SK-N-SH treated with all-trans-retinoic acid at 6 μM for 48 hours (cell line): ENCODE measurements around the gene RASGEF1B.

Experiments
- ATAC-seq: fragments of 200-7000 bp; cut with Tn5 transposase; 3 replicates; pipeline ENCODE4 v1.9.1; 2020; ENCODE audit warnings: mild to moderate bottlenecking, moderate library complexity
- ARNTL ChIP-seq: fragments of 450-650 bp; formaldehyde crosslinking; IDR thresholded peaks from 2 replicates; pipeline ENCODE4 v1.5.0; 2020; ENCODE audit warnings: low read depth, mild to moderate bottlenecking, moderate library complexity, borderline replicate concordance
- BACH2 ChIP-seq: fragments of 250-450 bp; sonication (Bioruptor Pico); IDR thresholded peaks from 2 replicates; pipeline ENCODE4 v1.9.0; 2021; ENCODE audit warnings: mild to moderate bottlenecking, borderline replicate concordance
- CSDC2 ChIP-seq: fragments of 250-450 bp; sonication (Bioruptor Pico); IDR thresholded peaks from 2 replicates; pipeline ENCODE4 v1.5.0; 2020; ENCODE audit warnings: mild to moderate bottlenecking, moderate library complexity
- ESRRG ChIP-seq: fragments of 250-450 bp; sonication (Bioruptor Pico); IDR thresholded peaks from 2 replicates; pipeline ENCODE4 v1.6.1; 2021; ENCODE audit warnings: mild to moderate bottlenecking
- GLIS3 ChIP-seq: fragments of 250-450 bp; sonication (Bioruptor Pico); IDR thresholded peaks from 2 replicates; pipeline ENCODE4 v1.5.0; 2020; ENCODE audit warnings: mild to moderate bottlenecking, moderate library complexity
- ISL1 ChIP-seq: fragments of 250-450 bp; sonication (Bioruptor Pico); IDR thresholded peaks from 2 replicates; pipeline ENCODE4 v2.1.2; 2022; ENCODE audit warnings: mild to moderate bottlenecking, moderate library complexity
- OSR1 ChIP-seq: fragments of 250-450 bp; sonication (Bioruptor Pico); IDR thresholded peaks from 2 replicates; pipeline ENCODE4 v1.8.0; 2022; ENCODE audit warnings: moderate library complexity, mild to moderate bottlenecking, inconsistent platforms
- PPARA ChIP-seq: fragments of 250-450 bp; sonication (Bioruptor Pico); IDR thresholded peaks from 2 replicates; pipeline ENCODE4 v1.5.0; 2020; ENCODE audit warnings: mild to moderate bottlenecking, borderline replicate concordance
- RARB ChIP-seq: fragments of 250-450 bp; sonication (Bioruptor Pico); IDR thresholded peaks from 2 replicates; pipeline ENCODE4 v1.8.0; 2021; ENCODE audit warnings: mild to moderate bottlenecking, moderate library complexity
- SNAI2 ChIP-seq: fragments of 250-450 bp; sonication (Bioruptor Pico); IDR thresholded peaks from 2 replicates; pipeline ENCODE4 v1.5.0; 2020; ENCODE audit warnings: mild to moderate bottlenecking, moderate library complexity
- TCF4 ChIP-seq: fragments of 250-450 bp; sonication (Bioruptor Pico); IDR thresholded peaks from 2 replicates; pipeline ENCODE4 v1.8.0; 2021; ENCODE audit warnings: mild to moderate bottlenecking, moderate library complexity, borderline replicate concordance
- TOX ChIP-seq: fragments of 250-450 bp; sonication (Bioruptor Pico); IDR thresholded peaks from 2 replicates; pipeline ENCODE4 v1.8.0; 2021; ENCODE audit warnings: mild to moderate bottlenecking, moderate library complexity, borderline replicate concordance
- ZC3H10 ChIP-seq: fragments of 250-450 bp; sonication (Bioruptor Pico); IDR thresholded peaks from 2 replicates; pipeline ENCODE4 v1.5.1; 2021; ENCODE audit warnings: mild to moderate bottlenecking, moderate library complexity
- ZFP3 ChIP-seq: fragments of 250-450 bp; sonication (Bioruptor Pico); IDR thresholded peaks from 2 replicates; pipeline ENCODE4 v1.5.0; 2020; ENCODE audit warnings: mild to moderate bottlenecking, moderate library complexity
- ZFP30 ChIP-seq: fragments of 450-650 bp; formaldehyde crosslinking; IDR thresholded peaks from 2 replicates; pipeline ENCODE4 v1.5.0; 2022; ENCODE audit warnings: mild to moderate bottlenecking, moderate library complexity
- ZNF565 ChIP-seq: fragments of 450-650 bp; formaldehyde crosslinking; conservative IDR thresholded peaks from 2 replicates; pipeline ENCODE4 v1.5.0; 2020; ENCODE audit warnings: low read depth, mild to moderate bottlenecking, moderate library complexity
- ZNF70 ChIP-seq: fragments of 450-650 bp; formaldehyde crosslinking; IDR thresholded peaks from 2 replicates; pipeline ENCODE4 v1.5.0; 2020; ENCODE audit warnings: mild to moderate bottlenecking, moderate library complexity
- ZNF8 ChIP-seq: fragments of 450-650 bp; formaldehyde crosslinking; IDR thresholded peaks from 2 replicates; pipeline ENCODE4 v1.5.0; 2020; ENCODE audit warnings: mild to moderate bottlenecking, moderate library complexity
- TF ChIP-seq, protein P1 (sequence below): fragments of 250-450 bp; sonication (Bioruptor Pico); IDR thresholded peaks from 2 replicates; pipeline ENCODE4 v1.5.1; 2021; ENCODE audit warnings: mild to moderate bottlenecking, moderate library complexity
- TF ChIP-seq, protein P2 (sequence below): fragments of 250-450 bp; sonication (Bioruptor Pico); IDR thresholded peaks from 2 replicates; pipeline ENCODE4 v1.8.0; 2021; ENCODE audit warnings: low read depth, mild to moderate bottlenecking, moderate library complexity, borderline replicate concordance
- TF ChIP-seq, protein P3 (sequence below): fragments of 250-450 bp; sonication (Bioruptor Pico); IDR thresholded peaks from 2 replicates; pipeline ENCODE4 v1.8.0; 2020; ENCODE audit warnings: mild to moderate bottlenecking, moderate library complexity, borderline replicate concordance
- TF ChIP-seq, protein P4 (sequence below): fragments of 250-450 bp; sonication (Bioruptor Pico); IDR thresholded peaks from 2 replicates; pipeline ENCODE4 v1.5.0; 2020; ENCODE audit warnings: mild to moderate bottlenecking, moderate library complexity
- TF ChIP-seq, protein P5 (sequence below): fragments of 250-450 bp; sonication (Bioruptor Pico); IDR thresholded peaks from 2 replicates; pipeline ENCODE4 v1.5.1; 2020; ENCODE audit warnings: low read depth, mild to moderate bottlenecking, moderate library complexity

Gene RASGEF1B

DNA sequence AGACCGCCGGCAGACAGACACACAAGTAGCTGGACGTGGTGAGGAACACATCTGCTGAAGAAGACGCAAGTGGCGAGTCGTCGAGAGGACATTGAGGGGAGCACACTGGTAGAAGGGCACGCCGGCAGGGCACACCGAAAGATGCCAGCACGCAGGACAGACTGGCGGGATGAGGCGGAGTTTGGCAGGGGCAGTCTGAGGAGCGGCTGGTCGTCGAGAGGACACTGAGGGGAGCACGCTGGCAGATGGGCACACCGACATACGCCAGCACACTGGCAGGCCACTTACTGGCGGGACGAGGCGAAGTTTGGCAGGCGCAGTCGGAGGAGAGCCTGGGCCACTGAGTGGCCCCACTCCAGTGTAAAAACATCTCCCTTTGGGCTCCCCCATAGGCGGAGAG, 42.1 kb downstream of the RASGEF1B start:
- no peak for TF ChIP-seq ZNF8 (CRISPR knock-in tag)
- no peak for TF ChIP-seq ARNTL (CRISPR knock-in tag)
- no peak for TF ChIP-seq PPARA (CRISPR knock-in tag)
- TF ChIP-seq RARB (CRISPR knock-in tag): no peak
- TF ChIP-seq TOX (CRISPR knock-in tag): no peak
- TF ChIP-seq, protein P1, sequence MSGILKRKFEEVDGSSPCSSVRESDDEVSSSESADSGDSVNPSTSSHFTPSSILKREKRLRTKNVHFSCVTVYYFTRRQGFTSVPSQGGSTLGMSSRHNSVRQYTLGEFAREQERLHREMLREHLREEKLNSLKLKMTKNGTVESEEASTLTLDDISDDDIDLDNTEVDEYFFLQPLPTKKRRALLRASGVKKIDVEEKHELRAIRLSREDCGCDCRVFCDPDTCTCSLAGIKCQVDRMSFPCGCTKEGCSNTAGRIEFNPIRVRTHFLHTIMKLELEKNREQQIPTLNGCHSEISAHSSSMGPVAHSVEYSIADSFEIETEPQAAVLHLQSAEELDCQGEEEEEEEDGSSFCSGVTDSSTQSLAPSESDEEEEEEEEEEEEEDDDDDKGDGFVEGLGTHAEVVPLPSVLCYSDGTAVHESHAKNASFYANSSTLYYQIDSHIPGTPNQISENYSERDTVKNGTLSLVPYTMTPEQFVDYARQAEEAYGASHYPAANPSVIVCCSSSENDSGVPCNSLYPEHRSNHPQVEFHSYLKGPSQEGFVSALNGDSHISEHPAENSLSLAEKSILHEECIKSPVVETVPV (CRISPR knock-in tag): no peak
- TF ChIP-seq, protein P2, sequence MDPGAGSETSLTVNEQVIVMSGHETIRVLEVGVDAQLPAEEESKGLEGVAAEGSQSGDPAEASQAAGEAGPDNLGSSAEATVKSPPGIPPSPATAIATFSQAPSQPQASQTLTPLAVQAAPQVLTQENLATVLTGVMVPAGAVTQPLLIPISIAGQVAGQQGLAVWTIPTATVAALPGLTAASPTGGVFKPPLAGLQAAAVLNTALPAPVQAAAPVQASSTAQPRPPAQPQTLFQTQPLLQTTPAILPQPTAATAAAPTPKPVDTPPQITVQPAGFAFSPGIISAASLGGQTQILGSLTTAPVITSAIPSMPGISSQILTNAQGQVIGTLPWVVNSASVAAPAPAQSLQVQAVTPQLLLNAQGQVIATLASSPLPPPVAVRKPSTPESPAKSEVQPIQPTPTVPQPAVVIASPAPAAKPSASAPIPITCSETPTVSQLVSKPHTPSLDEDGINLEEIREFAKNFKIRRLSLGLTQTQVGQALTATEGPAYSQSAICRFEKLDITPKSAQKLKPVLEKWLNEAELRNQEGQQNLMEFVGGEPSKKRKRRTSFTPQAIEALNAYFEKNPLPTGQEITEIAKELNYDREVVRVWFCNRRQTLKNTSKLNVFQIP: no peak
- TF ChIP-seq BACH2: no peak
- TF ChIP-seq, protein P3, sequence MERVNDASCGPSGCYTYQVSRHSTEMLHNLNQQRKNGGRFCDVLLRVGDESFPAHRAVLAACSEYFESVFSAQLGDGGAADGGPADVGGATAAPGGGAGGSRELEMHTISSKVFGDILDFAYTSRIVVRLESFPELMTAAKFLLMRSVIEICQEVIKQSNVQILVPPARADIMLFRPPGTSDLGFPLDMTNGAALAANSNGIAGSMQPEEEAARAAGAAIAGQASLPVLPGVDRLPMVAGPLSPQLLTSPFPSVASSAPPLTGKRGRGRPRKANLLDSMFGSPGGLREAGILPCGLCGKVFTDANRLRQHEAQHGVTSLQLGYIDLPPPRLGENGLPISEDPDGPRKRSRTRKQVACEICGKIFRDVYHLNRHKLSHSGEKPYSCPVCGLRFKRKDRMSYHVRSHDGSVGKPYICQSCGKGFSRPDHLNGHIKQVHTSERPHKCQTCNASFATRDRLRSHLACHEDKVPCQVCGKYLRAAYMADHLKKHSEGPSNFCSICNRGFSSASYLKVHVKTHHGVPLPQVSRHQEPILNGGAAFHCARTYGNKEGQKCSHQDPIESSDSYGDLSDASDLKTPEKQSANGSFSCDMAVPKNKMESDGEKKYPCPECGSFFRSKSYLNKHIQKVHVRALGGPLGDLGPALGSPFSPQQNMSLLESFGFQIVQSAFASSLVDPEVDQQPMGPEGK: no peak
- TF ChIP-seq OSR1 (CRISPR knock-in tag): no peak
- TF ChIP-seq TCF4 (CRISPR knock-in tag): no peak
- no peak for TF ChIP-seq ZFP3
- no peak for TF ChIP-seq GLIS3
- TF ChIP-seq, all 23 proteins: peak for 0
- no peak for ATAC-seq

DNA sequence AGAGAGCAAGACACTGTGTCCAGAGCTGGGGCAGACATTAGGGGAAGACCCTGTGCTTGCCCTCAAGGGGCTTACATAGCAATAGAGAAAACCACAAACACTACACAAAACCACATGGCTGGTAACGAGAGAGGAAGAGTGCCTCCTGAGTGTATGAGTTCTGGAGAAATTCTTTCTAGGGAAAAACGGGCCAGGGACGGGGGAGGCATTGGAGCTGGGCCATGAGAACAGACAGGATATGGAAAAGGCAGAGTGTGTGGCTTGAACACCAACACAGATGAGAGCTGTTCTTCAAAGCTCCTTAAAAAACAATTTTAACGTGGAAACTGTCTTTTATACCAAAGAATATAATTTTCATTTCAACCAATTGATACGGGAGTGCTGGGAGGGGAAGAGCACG, 42.7 kb downstream of the RASGEF1B start:
- TF ChIP-seq, protein P4, sequence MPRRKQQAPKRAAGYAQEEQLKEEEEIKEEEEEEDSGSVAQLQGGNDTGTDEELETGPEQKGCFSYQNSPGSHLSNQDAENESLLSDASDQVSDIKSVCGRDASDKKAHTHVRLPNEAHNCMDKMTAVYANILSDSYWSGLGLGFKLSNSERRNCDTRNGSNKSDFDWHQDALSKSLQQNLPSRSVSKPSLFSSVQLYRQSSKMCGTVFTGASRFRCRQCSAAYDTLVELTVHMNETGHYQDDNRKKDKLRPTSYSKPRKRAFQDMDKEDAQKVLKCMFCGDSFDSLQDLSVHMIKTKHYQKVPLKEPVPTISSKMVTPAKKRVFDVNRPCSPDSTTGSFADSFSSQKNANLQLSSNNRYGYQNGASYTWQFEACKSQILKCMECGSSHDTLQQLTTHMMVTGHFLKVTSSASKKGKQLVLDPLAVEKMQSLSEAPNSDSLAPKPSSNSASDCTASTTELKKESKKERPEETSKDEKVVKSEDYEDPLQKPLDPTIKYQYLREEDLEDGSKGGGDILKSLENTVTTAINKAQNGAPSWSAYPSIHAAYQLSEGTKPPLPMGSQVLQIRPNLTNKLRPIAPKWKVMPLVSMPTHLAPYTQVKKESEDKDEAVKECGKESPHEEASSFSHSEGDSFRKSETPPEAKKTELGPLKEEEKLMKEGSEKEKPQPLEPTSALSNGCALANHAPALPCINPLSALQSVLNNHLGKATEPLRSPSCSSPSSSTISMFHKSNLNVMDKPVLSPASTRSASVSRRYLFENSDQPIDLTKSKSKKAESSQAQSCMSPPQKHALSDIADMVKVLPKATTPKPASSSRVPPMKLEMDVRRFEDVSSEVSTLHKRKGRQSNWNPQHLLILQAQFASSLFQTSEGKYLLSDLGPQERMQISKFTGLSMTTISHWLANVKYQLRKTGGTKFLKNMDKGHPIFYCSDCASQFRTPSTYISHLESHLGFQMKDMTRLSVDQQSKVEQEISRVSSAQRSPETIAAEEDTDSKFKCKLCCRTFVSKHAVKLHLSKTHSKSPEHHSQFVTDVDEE: no peak
- TF ChIP-seq OSR1 (CRISPR knock-in tag): no peak
- TF ChIP-seq TOX (CRISPR knock-in tag): no peak
- no peak for TF ChIP-seq ISL1 (CRISPR knock-in tag)
- TF ChIP-seq ZC3H10 (CRISPR knock-in tag): no peak
- no peak for TF ChIP-seq SNAI2
- no peak for TF ChIP-seq GLIS3
- TF ChIP-seq RARB (CRISPR knock-in tag): no peak
- TF ChIP-seq ZFP3: no peak
- TF ChIP-seq ZNF565 (CRISPR knock-in tag): no peak
- no peak for TF ChIP-seq BACH2
- no peak for TF ChIP-seq CSDC2 (CRISPR knock-in tag)
- TF ChIP-seq ARNTL (CRISPR knock-in tag): no peak
- ATAC-seq: no peak

DNA sequence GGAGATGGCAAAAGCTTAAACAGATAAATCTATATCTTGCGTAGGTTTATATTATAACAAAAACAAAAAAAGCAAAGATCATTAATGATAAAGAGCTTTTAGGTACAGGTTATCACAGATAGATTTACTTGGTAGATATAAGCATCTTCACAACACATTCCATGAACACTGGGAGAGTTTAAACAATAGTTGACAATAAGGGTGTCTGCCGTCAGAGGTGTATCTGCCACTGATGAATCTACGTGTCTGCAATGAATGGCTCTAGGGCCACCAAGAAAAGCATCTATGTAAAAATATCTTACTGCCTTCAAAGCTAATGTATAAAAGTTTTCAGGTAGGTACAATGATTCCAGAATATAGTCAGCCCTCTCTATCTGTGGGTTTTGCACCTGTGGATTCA, 43.7 kb downstream of the RASGEF1B start:
- no peak for TF ChIP-seq ZNF70 (CRISPR knock-in tag)
- no peak for TF ChIP-seq TOX (CRISPR knock-in tag)
- TF ChIP-seq RARB (CRISPR knock-in tag): no peak
- TF ChIP-seq ZNF8 (CRISPR knock-in tag): no peak
- TF ChIP-seq, protein P3: no peak
- TF ChIP-seq, protein P4: no peak
- no peak for TF ChIP-seq GLIS3
- no peak for TF ChIP-seq ISL1 (CRISPR knock-in tag)
- no peak for TF ChIP-seq SNAI2
- TF ChIP-seq, protein P5, sequence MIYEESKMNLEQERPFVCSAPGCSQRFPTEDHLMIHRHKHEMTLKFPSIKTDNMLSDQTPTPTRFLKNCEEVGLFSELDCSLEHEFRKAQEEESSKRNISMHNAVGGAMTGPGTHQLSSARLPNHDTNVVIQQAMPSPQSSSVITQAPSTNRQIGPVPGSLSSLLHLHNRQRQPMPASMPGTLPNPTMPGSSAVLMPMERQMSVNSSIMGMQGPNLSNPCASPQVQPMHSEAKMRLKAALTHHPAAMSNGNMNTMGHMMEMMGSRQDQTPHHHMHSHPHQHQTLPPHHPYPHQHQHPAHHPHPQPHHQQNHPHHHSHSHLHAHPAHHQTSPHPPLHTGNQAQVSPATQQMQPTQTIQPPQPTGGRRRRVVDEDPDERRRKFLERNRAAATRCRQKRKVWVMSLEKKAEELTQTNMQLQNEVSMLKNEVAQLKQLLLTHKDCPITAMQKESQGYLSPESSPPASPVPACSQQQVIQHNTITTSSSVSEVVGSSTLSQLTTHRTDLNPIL: no peak
- TF ChIP-seq BACH2: no peak
- no peak for TF ChIP-seq ZFP3
- TF ChIP-seq CSDC2 (CRISPR knock-in tag): no peak
- TF ChIP-seq ZNF565 (CRISPR knock-in tag): no peak
- TF ChIP-seq ESRRG (CRISPR knock-in tag): no peak
- no peak for TF ChIP-seq TCF4 (CRISPR knock-in tag)
- no peak for TF ChIP-seq ZFP30 (CRISPR knock-in tag)

More for the DNA sequence above, 43.7 kb downstream of the RASGEF1B start:
- ATAC-seq: no peak
